ENCODE measurements around the gene LTBP1.
A peak's percentile ranks its signal among the peaks of the same experiment; 100 is the strongest.

Gene LTBP1

GRCh38 chr2:32931945-32932709, 14.6 kb upstream of the LTBP1 start:
- no peak for DNase-seq (ENCODE audit: low spot score)

GRCh38 chr2:32932825-32933755, 13.7 kb upstream of the LTBP1 start:
- no peak for DNase-seq (ENCODE audit: low spot score)

GRCh38 chr2:32933756-32934095, 13.0 kb upstream of the LTBP1 start:
- DNase-seq (ENCODE audit: low spot score), result no peak

GRCh38 chr2:32937602-32938448, 8.9 kb upstream of the LTBP1 start:
- no peak for DNase-seq (ENCODE audit: low spot score)

- DNase-seq (ENCODE audit: low spot score), result no peak
These were observed 7.8 kb upstream of the LTBP1 start for GRCh38 chr2:32938934-32939333.

GRCh38 chr2:32940316-32940997, 6.3 kb upstream of the LTBP1 start:
- DNase-seq (ENCODE audit: low spot score), result no peak

- no peak for DNase-seq (ENCODE audit: low spot score)
These were observed 4.6 kb upstream of the LTBP1 start for GRCh38 chr2:32941944-32942690.

GRCh38 chr2:32942793-32943485, 3.8 kb upstream of the LTBP1 start:
- no peak for DNase-seq (ENCODE audit: low spot score)

- no peak for DNase-seq (ENCODE audit: low spot score)
These were observed 1.5 kb upstream of the LTBP1 start for GRCh38 chr2:32945286-32945685.

GRCh38 chr2:32947076-32947483, 327 bp downstream of the LTBP1 start:
- DNase-seq (ENCODE audit: low spot score), result peak; percentile 22

GRCh38 chr2:32947484-32948143, 861 bp downstream of the LTBP1 start:
- peak; percentile 70 for DNase-seq (ENCODE audit: low spot score)

GRCh38 chr2:32948266-32948665, 1.5 kb downstream of the LTBP1 start:
- DNase-seq (ENCODE audit: low spot score), result no peak

- no peak for DNase-seq (ENCODE audit: low spot score)
These were observed 2.5 kb downstream of the LTBP1 start for GRCh38 chr2:32949260-32949659.

GRCh38 chr2:32951672-32952071, 4.9 kb downstream of the LTBP1 start:
- no peak for DNase-seq (ENCODE audit: low spot score)

GRCh38 chr2:32952761-32953476, 6.2 kb downstream of the LTBP1 start:
- no peak for DNase-seq (ENCODE audit: low spot score)

- DNase-seq (ENCODE audit: low spot score), result no peak
These were observed 7.5 kb downstream of the LTBP1 start for GRCh38 chr2:32954206-32954605.

GRCh38 chr2:32958821-32959220, 12.1 kb downstream of the LTBP1 start:
- no peak for DNase-seq (ENCODE audit: low spot score)

GRCh38 chr2:32960238-32960637, 13.5 kb downstream of the LTBP1 start:
- no peak for DNase-seq (ENCODE audit: low spot score)
